Measurements from ENCODE around the gene ZNF107.

The ZNF107 gene

GRCh38 chr7:64665980-64666662 is at the start of gene ZNF107:
ZNF107 (plus strand) TSS chr7:64666133; CDS start chr7:64666283, 150 bp downstream.
- DNase-seq = peak; percentile 81 to 87

GRCh38 chr7:64618785-64619456 is 47.0 kb upstream of the ZNF107 start:
- DNase-seq = no peak

GRCh38 chr7:64619705-64620104 is 46.2 kb upstream of the ZNF107 start:
- DNase-seq = no peak

GRCh38 chr7:64621656-64622055 is 44.3 kb upstream of the ZNF107 start:
- DNase-seq = no peak

- no peak for DNase-seq
Measured at GRCh38 chr7:64625114-64626082, 40.5 kb upstream of the ZNF107 start.

- no peak for DNase-seq
Measured at GRCh38 chr7:64626083-64626469, 39.9 kb upstream of the ZNF107 start.

- no peak for DNase-seq
Measured at GRCh38 chr7:64626557-64626956, 39.4 kb upstream of the ZNF107 start.

GRCh38 chr7:64628192-64628591 is 37.7 kb upstream of the ZNF107 start:
- no peak for DNase-seq

GRCh38 chr7:64628721-64629120 is 37.2 kb upstream of the ZNF107 start:
- DNase-seq = no peak

- no peak for DNase-seq
Measured at GRCh38 chr7:64630496-64630895, 35.4 kb upstream of the ZNF107 start.

- DNase-seq = no peak
Measured at GRCh38 chr7:64632029-64632428, 33.9 kb upstream of the ZNF107 start.

GRCh38 chr7:64633401-64633800 is 32.5 kb upstream of the ZNF107 start:
- DNase-seq = no peak

- no peak for DNase-seq
Measured at GRCh38 chr7:64634406-64635062, 31.4 kb upstream of the ZNF107 start.

GRCh38 chr7:64636386-64636785 is 29.5 kb upstream of the ZNF107 start:
- peak; percentile 15 to 19 for DNase-seq

- no peak for DNase-seq
Measured at GRCh38 chr7:64637521-64638445, 28.1 kb upstream of the ZNF107 start.

- no peak for DNase-seq
Measured at GRCh38 chr7:64638822-64639221, 27.1 kb upstream of the ZNF107 start.

- DNase-seq = no peak
Measured at GRCh38 chr7:64639267-64640001, 26.5 kb upstream of the ZNF107 start.

- no peak for DNase-seq
Measured at GRCh38 chr7:64640504-64640903, 25.4 kb upstream of the ZNF107 start.

- DNase-seq = no peak
Measured at GRCh38 chr7:64642046-64642445, 23.9 kb upstream of the ZNF107 start.

GRCh38 chr7:64642875-64643274 is 23.1 kb upstream of the ZNF107 start:
- no peak for DNase-seq

GRCh38 chr7:64643566-64643965 is 22.4 kb upstream of the ZNF107 start:
- no peak for DNase-seq
